NCI-H128 (cell line): ENCODE data around the gene HYOU1.
A peak's percentile ranks its signal among the peaks of the same experiment; 100 is the strongest.
"Not testable (repeated sequence)": the region's sequence is repeated elsewhere in the genome, so short reads cannot be mapped to it uniquely, and the experiment has no call there.

ENCODE experiments used
- DNase-seq: peaks from one replicate; lab custom pipeline; 2025; ENCODE audit not compliant: unreplicated experiment; lab: John Stamatoyannopoulos, UW

Gene HYOU1

GRCh38 chr11:119019996-119020395 lies 37.0 kb downstream of the HYOU1 start:
- DNase-seq, result no peak

- DNase-seq, result peak; percentile 81
These were observed 38.7 kb downstream of the HYOU1 start, which contains the start of the genes RPS25 and TRAPPC4 for GRCh38 chr11:119018074-119018938. TSS of gene RPS25 (minus strand) at chr11:119018343. CDS start at chr11:119018284, 59 bp downstream. TSS of gene TRAPPC4 (plus strand) at chr11:119018766. CDS start at chr11:119018796, 30 bp downstream.

GRCh38 chr11:119017377-119017776 lies 39.6 kb downstream of the HYOU1 start:
- not testable (repeated sequence) for DNase-seq

GRCh38 chr11:119016216-119017009 lies 40.6 kb downstream of the HYOU1 start:
- DNase-seq, result no peak

- DNase-seq, result no peak
These were observed 41.9 kb downstream of the HYOU1 start for GRCh38 chr11:119015054-119015611.

GRCh38 chr11:119014209-119014924 lies 42.6 kb downstream of the HYOU1 start:
- DNase-seq, result no peak

- no peak for DNase-seq
These were observed 44.3 kb downstream of the HYOU1 start for GRCh38 chr11:119012629-119013170.

- DNase-seq, result no peak
These were observed 45.4 kb downstream of the HYOU1 start for GRCh38 chr11:119011476-119012053.

GRCh38 chr11:119006656-119007055 lies 50.3 kb downstream of the HYOU1 start:
- no peak for DNase-seq

GRCh38 chr11:119000906-119001305 lies 56.1 kb downstream of the HYOU1 start:
- DNase-seq, result no peak

- DNase-seq, result no peak
These were observed 58.2 kb downstream of the HYOU1 start for GRCh38 chr11:118998822-118999221.

- DNase-seq, result no peak
These were observed 58.7 kb downstream of the HYOU1 start for GRCh38 chr11:118998388-118998717.

- DNase-seq, result peak; percentile 77
These were observed 59.2 kb downstream of the HYOU1 start, which contains the start of gene CENATAC for GRCh38 chr11:118997627-118998387. TSS of gene CENATAC (plus strand) at chr11:118998138. CDS start at chr11:118998198, 60 bp downstream.

- no peak for DNase-seq
These were observed 59.9 kb downstream of the HYOU1 start for GRCh38 chr11:118996926-118997626.
